Activated B cell treated with CpG ODN at 0.5 μM for 24 hours (primary cell): ENCODE data around the gene ALDH1A1. TPM values are rescaled to one million over a fixed set of nuclear protein-coding genes. Genes with fewer than 3 reads are reported as not detected.

Experiments used
- ATAC-seq: fragments of 200-7000 bp; cut with Tn5 transposase; one replicate; pipeline ENCODE4 v1.10.0; 2021; ENCODE audit warnings: low read depth, mild to moderate bottlenecking, moderate library complexity
- CTCF ChIA-PET: fragments of 350-600 bp; sonication (Branson Sonifier 250); formaldehyde crosslinking; loops from one replicate; lab custom pipeline; 2021; ENCODE audit warnings: antibody characterized with exemption; lab: Charles Lee
- POLR2A ChIA-PET: fragments of 350-600 bp; sonication (Branson Sonifier 250); formaldehyde crosslinking; loops from one replicate; lab custom pipeline; 2021; ENCODE audit warnings: antibody characterized with exemption; lab: Charles Lee
- DNase-seq: peaks from one replicate; pipeline ENCODE4 v3.0.0; 2022
- H3K27ac Mint-ChIP-seq: one replicate; pipeline ENCODE4 v1.8.0; 2020; ENCODE audit warnings: mixed read lengths
- H3K27me3 Mint-ChIP-seq: one replicate; pipeline ENCODE4 v1.8.0; 2021; ENCODE audit warnings: mixed read lengths
- H3K36me3 Mint-ChIP-seq: one replicate; pipeline ENCODE4 v1.8.0; 2021; ENCODE audit warnings: low read depth, mixed read lengths
- H3K4me1 Mint-ChIP-seq: one replicate; pipeline ENCODE4 v1.8.0; 2021; ENCODE audit warnings: mixed read lengths
- H3K4me3 Mint-ChIP-seq: one replicate; pipeline ENCODE4 v1.8.0; 2020; ENCODE audit warnings: mild to moderate bottlenecking, mixed read lengths
- H3K9me3 Mint-ChIP-seq: one replicate; pipeline ENCODE4 v1.8.0; 2020; ENCODE audit warnings: mixed read lengths
- intact Hi-C: fragments of 100-400 bp; cut with micrococcal nuclease; formaldehyde crosslinking; loops from one replicate; pipeline ENCODE4 v1.15.1; 2024
- total RNA-seq: library from RNA; stranded (reverse); gene quantifications from 2 replicates; pipeline ENCODE4 v1.2.3, GENCODE V29; 2022
- TF ChIP-seq, protein P1 (sequence below): fragments of 200-600 bp; IDR thresholded peaks from one replicate; pipeline ENCODE4 v1.8.0; 2022; ENCODE audit warnings: antibody characterized with exemption, mild to moderate bottlenecking

ALDH1A1 gene
- total RNA-seq = not detected in 2 replicates

DNA sequence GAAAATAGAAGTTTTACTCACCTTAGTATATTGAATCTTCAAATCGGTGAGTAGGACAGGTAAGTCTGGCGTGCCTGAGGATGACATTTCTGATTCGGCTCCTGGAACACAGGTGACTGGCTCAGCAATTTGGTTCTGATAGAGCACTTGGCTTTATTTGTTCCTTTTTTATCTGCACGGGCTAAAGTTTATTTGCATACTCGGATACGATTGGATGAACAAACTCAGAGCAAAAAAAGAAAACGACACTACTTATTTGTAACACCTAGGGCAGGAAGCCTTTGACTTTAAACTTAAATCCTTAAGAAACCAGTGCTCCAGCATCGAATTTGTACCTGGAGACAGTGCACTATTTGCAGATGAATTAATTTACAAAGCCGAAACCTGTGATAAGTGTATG lies at the start of gene ALDH1A1:
Gene ALDH1A1 (minus strand): TSS at position 140 of the 400 bp plus-strand sequence. CDS start 53 bp downstream, at position 87.
- Mint-ChIP-seq H3K27me3 (peaks cover 17% of the 10 kb centered on the region), H3K4me3 (peak within 1 kb of the TSS; percentile 16), H3K4me1 (peaks cover 28% of the 10 kb centered on the region), H3K9me3 (peaks cover 5% of the 10 kb centered on the region), H3K36me3 (no peaks in the 10 kb centered on the region), H3K27ac (no peak within 1 kb of the TSS)
- no peak for DNase-seq
- intact Hi-C loops = no loop called here
- CTCF ChIA-PET = no interaction called here
- ATAC-seq = peak; percentile 42
- POLR2A ChIA-PET = no interaction called here
- TF ChIP-seq, protein P1, sequence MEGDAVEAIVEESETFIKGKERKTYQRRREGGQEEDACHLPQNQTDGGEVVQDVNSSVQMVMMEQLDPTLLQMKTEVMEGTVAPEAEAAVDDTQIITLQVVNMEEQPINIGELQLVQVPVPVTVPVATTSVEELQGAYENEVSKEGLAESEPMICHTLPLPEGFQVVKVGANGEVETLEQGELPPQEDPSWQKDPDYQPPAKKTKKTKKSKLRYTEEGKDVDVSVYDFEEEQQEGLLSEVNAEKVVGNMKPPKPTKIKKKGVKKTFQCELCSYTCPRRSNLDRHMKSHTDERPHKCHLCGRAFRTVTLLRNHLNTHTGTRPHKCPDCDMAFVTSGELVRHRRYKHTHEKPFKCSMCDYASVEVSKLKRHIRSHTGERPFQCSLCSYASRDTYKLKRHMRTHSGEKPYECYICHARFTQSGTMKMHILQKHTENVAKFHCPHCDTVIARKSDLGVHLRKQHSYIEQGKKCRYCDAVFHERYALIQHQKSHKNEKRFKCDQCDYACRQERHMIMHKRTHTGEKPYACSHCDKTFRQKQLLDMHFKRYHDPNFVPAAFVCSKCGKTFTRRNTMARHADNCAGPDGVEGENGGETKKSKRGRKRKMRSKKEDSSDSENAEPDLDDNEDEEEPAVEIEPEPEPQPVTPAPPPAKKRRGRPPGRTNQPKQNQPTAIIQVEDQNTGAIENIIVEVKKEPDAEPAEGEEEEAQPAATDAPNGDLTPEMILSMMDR = no peak

DNA sequence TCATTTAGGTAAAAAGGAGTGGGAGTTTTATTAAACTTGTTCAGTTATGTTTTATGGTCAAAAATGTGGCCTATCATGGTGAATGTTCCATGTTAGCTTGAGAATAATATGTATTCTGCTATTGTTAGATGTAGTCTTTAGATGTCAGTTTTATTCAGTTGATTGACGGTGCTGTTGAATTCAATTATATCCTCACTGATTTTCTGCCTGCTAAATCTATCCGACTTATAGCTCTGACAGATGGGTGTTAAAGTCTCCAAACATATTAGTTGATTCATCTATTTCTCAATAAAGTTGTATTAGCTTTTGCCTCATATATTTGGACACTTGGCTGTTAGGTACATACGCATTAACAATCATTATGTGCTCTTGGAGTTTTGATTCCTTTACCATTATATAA lies 49.0 kb upstream of the ALDH1A1 start:
- TF ChIP-seq, protein P1 = no peak
- ChIA-PET POLR2A (no interaction called here), CTCF (no interaction called here)

DNA sequence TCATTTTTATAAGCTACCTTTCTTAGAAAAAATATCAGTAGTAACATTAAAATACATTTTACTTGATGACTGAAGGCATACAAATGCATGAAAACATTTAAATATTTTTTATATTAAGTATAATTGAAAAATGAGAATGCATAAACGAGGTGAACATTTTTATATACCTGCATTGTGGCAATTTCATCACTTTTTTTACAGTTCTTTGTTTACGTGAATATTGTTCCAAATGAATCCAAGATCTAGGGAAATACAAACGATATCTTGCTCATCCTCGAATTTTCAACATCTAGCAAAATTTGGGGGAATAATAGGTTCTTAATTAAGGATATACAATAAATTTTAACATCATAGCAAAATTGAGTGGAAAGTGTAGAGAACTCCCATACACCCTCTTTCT lies 45.5 kb upstream of the ALDH1A1 start:
- intact Hi-C loops = no loop called here
- no peaks in the 10 kb centered on the region for H3K9me3 Mint-ChIP-seq
- H3K36me3 Mint-ChIP-seq = no peaks in the 10 kb centered on the region
- POLR2A ChIA-PET = no interaction called here
- TF ChIP-seq, protein P1 = no peak
- ATAC-seq = no peak
- peaks cover 2% of the 10 kb centered on the region for H3K4me1 Mint-ChIP-seq
- H3K27ac Mint-ChIP-seq = no peak overlapping the region
- CTCF ChIA-PET = no interaction called here
- peaks cover 2% of the 10 kb centered on the region for H3K27me3 Mint-ChIP-seq
- no peak for DNase-seq
- H3K4me3 Mint-ChIP-seq = no peak overlapping the region

More for the DNA sequence above, 49.0 kb upstream of the ALDH1A1 start:
- intact Hi-C loops = no loop called here
- H3K4me1 Mint-ChIP-seq = peaks cover 2% of the 10 kb centered on the region
- DNase-seq (no peak), ATAC-seq (no peak)
- no peak overlapping the region for H3K27ac Mint-ChIP-seq
- no peak overlapping the region for H3K4me3 Mint-ChIP-seq
- peaks cover 16% of the 10 kb centered on the region for H3K27me3 Mint-ChIP-seq
- no peaks in the 10 kb centered on the region for H3K36me3 Mint-ChIP-seq
- no peaks in the 10 kb centered on the region for H3K9me3 Mint-ChIP-seq

DNA sequence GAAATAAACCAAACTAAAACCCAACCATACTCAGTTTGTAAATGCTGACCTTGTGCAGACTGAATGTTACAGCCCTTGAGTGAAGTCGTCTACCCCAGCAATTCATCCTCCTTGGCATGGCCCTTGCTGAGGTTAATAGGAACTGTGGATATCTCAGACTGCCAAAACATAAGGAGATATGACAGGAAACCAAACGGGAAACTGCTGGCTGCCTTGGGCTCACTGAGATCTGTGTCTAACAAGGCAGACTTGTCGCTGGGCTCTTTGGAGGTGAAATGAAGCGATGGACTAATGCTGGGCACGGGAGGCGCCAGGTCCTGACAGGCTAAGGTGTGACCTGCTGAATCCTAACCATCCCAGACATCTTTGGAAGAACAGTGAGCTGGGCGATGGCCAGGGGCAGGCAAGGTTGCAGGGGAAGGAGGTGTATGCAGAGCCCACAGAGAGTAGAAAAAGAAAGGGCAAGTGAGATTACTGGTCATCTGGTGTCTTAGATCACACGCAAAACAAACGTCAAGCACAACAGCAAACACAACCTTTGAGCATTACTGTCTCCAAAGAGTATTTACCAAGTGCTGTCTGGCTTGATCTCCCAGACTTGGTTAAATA lies 44.6 kb upstream of the ALDH1A1 start:
- ATAC-seq (no peak), DNase-seq (no peak)
- TF ChIP-seq, protein P1 = no peak
- Mint-ChIP-seq H3K27me3 (peaks cover 2% of the 10 kb centered on the region), H3K36me3 (no peaks in the 10 kb centered on the region), H3K4me3 (no peak overlapping the region), H3K27ac (no peak overlapping the region), H3K4me1 (peaks cover 2% of the 10 kb centered on the region), H3K9me3 (no peaks in the 10 kb centered on the region)
- ChIA-PET POLR2A (no interaction called here), CTCF (no interaction called here)
- intact Hi-C loops = no loop called here

DNA sequence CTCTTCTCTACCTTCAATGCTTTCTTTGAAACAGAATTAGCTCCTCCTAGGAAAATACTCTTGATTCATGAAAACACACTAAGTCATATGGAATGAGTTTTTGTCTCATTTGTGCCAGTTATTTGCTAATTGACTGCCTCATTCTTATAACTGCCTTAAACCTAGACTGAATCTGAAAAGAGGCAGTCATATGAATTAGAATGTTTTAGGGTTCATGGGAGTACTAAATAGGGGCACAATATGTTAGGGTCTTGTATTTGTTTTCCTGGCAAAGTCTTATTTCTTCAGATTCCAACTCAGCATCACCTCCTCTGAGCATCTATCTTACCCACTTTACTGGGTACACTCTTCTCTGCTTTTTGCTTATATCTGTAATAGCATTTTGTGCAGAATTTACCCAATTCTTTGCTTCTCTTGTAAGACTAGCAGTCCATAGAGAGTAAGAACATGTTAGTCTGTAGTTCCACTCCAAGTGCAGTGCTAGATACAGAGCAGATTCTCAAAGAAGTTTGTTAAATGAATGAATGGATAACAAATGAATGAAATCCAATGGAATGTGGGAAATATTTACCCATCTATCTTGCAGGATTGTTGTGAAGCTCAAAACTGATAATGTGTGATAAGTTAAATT lies 43.9 kb upstream of the ALDH1A1 start:
- POLR2A ChIA-PET = no interaction called here
- intact Hi-C loops = no loop called here
- peaks cover 2% of the 10 kb centered on the region for H3K4me1 Mint-ChIP-seq
- H3K4me3 Mint-ChIP-seq = no peak overlapping the region
- H3K27ac Mint-ChIP-seq = no peak overlapping the region
- TF ChIP-seq, protein P1 = no peak
- no peaks in the 10 kb centered on the region for H3K36me3 Mint-ChIP-seq
- no peaks in the 10 kb centered on the region for H3K9me3 Mint-ChIP-seq
- peaks cover 2% of the 10 kb centered on the region for H3K27me3 Mint-ChIP-seq
- ATAC-seq (no peak), DNase-seq (no peak)
- CTCF ChIA-PET = no interaction called here
